ENCODE data around the gene MYADM. TPM values are rescaled to one million over a fixed set of nuclear protein-coding genes. Genes with fewer than 3 reads are reported as not detected.

MYADM gene
- total and polyA plus RNA-seq, 2 of the 13 experiments (the other 11 are each of a cell fraction or from before 2014, with no cell fraction given): 19.9 to 38.1 TPM

GRCh38 chr19:53864308-53864836 is 3.3 kb upstream of the MYADM start (continued):
- TF ChIP-seq, protein P1, sequence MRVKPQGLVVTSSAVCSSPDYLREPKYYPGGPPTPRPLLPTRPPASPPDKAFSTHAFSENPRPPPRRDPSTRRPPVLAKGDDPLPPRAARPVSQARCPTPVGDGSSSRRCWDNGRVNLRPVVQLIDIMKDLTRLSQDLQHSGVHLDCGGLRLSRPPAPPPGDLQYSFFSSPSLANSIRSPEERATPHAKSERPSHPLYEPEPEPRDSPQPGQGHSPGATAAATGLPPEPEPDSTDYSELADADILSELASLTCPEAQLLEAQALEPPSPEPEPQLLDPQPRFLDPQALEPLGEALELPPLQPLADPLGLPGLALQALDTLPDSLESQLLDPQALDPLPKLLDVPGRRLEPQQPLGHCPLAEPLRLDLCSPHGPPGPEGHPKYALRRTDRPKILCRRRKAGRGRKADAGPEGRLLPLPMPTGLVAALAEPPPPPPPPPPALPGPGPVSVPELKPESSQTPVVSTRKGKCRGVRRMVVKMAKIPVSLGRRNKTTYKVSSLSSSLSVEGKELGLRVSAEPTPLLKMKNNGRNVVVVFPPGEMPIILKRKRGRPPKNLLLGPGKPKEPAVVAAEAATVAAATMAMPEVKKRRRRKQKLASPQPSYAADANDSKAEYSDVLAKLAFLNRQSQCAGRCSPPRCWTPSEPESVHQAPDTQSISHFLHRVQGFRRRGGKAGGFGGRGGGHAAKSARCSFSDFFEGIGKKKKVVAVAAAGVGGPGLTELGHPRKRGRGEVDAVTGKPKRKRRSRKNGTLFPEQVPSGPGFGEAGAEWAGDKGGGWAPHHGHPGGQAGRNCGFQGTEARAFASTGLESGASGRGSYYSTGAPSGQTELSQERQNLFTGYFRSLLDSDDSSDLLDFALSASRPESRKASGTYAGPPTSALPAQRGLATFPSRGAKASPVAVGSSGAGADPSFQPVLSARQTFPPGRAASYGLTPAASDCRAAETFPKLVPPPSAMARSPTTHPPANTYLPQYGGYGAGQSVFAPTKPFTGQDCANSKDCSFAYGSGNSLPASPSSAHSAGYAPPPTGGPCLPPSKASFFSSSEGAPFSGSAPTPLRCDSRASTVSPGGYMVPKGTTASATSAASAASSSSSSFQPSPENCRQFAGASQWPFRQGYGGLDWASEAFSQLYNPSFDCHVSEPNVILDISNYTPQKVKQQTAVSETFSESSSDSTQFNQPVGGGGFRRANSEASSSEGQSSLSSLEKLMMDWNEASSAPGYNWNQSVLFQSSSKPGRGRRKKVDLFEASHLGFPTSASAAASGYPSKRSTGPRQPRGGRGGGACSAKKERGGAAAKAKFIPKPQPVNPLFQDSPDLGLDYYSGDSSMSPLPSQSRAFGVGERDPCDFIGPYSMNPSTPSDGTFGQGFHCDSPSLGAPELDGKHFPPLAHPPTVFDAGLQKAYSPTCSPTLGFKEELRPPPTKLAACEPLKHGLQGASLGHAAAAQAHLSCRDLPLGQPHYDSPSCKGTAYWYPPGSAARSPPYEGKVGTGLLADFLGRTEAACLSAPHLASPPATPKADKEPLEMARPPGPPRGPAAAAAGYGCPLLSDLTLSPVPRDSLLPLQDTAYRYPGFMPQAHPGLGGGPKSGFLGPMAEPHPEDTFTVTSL (CRISPR knock-in tag; IDR thresholded peaks at IDR 0.05; ENCODE audit: borderline replicate concordance): peak; percentile 94
- TF ChIP-seq DPF2 (CRISPR knock-in tag; IDR thresholded peaks at IDR 0.05; ENCODE audit: borderline replicate concordance, low read depth) (peak; percentile 98), HNF1A (IDR thresholded peaks at IDR 0.05; ENCODE audit: low read depth) (peak; percentile 61; the same call in 1 of the 2 replicates), HNF1A (CRISPR knock-in tag; IDR thresholded peaks at IDR 0.05; ENCODE audit: borderline replicate concordance) (peak; percentile 71; the same call in 1 of the 2 replicates), BATF2 (CRISPR knock-in tag; IDR thresholded peaks at IDR 0.05) (no peak)

All from HepG2 (cell line).